Loucy (cell line): ENCODE data around the gene CNPY1.

Source experiments
- CTCF ChIP-seq: fragments of 200-600 bp; sonication (generic); conservative IDR thresholded peaks from 2 replicates; pipeline ENCODE4 v1.5.1; 2014; ENCODE audit warnings: mild to moderate bottlenecking, antibody characterized with exemption, low read length
- EZH2phosphoT487 ChIP-seq: fragments of 200-600 bp; IDR thresholded peaks from 2 replicates; pipeline ENCODE4 v1.6.1; 2018; ENCODE audit warnings: antibody characterized with exemption, mild to moderate bottlenecking, moderate library complexity, borderline replicate concordance

GRCh38 chr7:155509359-155509724 is 37.0 kb downstream of the CNPY1 start:
- TF ChIP-seq CTCF (no peak), EZH2phosphoT487 (no peak)
